Ascending aorta (tissue), 2 donors: ENCODE data around the gene DUSP22. TPM values are rescaled to one million over a fixed set of nuclear protein-coding genes. Genes with fewer than 3 reads are reported as not detected.
"Not testable (repeated sequence)": the region's sequence is repeated elsewhere in the genome, so short reads cannot be mapped to it uniquely, and the experiment has no call there.

Experiments
- DNase-seq, 2 donors: peaks; one replicate each; pipeline ENCODE4 v3.0.0-alpha.2; 2019; ENCODE audit warnings: low spot score in 2 of 2
- H3K27ac ChIP-seq, 2 donors: fragments of 200-600 bp; sonication (generic); one replicate each; pipeline ENCODE4 v1.5.1; 2016 to 2017; ENCODE audit warnings: mild to moderate bottlenecking in 1 of 2
- H3K27me3 ChIP-seq: fragments of 200-600 bp; sonication (generic); one replicate; pipeline ENCODE4 v1.5.1; 2017
- H3K36me3 ChIP-seq, 2 donors: fragments of 200-600 bp; sonication (generic); one replicate each; pipeline ENCODE4 v1.5.1; 2016
- H3K4me1 ChIP-seq, 2 donors: fragments of 200-600 bp; sonication (generic); one replicate each; pipeline ENCODE4 v1.5.1; 2016 to 2017; ENCODE audit warnings: mild to moderate bottlenecking in 1 of 2
- H3K4me3 ChIP-seq, 2 donors: fragments of 200-600 bp; sonication (generic); one replicate each; pipeline ENCODE4 v1.5.1; 2016 to 2017; ENCODE audit warnings: mild to moderate bottlenecking in 1 of 2
- H3K9me3 ChIP-seq, 2 donors: fragments of 200-600 bp; sonication (generic); one replicate each; pipeline ENCODE4 v1.5.1; 2016
- intact Hi-C: fragments of 100-400 bp; cut with DNase I; formaldehyde crosslinking; loops from one replicate; pipeline ENCODE4 v1.15.1; 2023
- total RNA-seq: library from RNA; depleted of rRNA; stranded (reverse); fragments of >200 nt; gene quantifications from one replicate; pipeline ENCODE4 v1.1.0, GENCODE V29; 2016
- TF ChIP-seq, protein P1 (sequence below), 3 experiments: fragments of 200-600 bp in 2 of 3; fragments of 450-650 bp in 1 of 3; sonication (generic) in 2 of 3; IDR thresholded peaks; one replicate each; pipeline ENCODE4 v1.5.1; 2016 to 2019; ENCODE audit warnings: antibody characterized with exemption in 3 of 3, mild to moderate bottlenecking in 1 of 3, moderate library complexity in 1 of 3

The DUSP22 gene
- total RNA-seq, 1 donor from 2014 or later = 216 TPM

DNA sequence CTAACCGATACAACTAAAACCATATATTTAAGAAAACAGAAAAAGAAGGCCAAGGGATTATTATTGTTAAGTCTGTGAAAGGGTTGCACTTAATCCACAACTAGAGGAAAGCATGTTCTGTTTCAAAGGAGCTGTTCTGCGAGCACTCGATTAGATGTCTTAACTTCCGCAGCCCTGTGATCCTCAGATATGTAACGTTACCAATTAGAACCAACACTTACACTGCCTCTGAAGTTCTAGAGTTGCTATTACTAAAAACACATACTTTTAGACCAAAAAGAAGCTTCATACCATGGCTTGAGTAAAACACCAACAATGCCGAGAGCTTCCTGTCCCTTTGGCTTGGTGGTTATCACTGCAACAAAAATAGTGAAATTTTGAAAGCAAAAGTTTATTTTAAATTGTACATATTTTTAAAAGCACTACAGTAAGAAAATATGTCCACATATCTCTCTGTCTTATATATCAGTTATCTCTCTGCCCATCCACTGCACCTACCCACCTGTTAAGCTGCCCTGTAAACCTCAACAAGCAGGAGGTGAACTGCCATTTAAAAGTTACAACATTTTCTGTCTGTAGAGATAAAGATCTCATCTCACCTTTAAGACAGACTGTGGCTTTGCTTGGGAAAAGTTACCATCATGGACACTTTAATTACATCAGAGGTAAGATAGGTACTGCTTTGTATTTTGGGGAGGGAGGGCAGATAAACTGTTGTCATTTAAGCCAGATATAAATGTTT, 7.1 kb upstream of the DUSP22 start:
- H3K27me3 ChIP-seq = no peaks in the 10 kb centered on the region
- DNase-seq = no peak

DNA sequence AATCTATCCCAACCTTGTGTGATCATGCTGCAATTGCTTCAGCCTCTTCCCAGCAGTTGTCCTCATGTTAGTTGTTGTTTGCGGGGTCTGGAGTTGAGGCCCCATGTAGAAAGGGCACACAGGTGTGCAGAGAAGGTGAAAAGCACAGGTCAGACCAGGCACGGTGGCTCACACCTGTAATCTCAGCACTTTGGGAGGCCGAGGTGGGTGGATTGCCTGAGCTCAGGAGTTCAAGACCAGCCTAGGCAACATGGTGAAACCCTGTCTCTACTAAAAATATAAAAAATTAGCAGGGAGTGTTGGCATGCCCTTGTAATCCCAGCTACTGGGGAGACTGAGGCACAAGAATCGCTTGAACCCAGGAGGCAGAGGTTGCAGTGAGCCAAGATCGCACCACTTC, 6.4 kb upstream of the DUSP22 start:
- H3K4me1 ChIP-seq, H3K4me3 ChIP-seq, H3K9me3 ChIP-seq, intact Hi-C loops, DNase-seq, H3K27me3 ChIP-seq, H3K36me3 ChIP-seq, H3K27ac ChIP-seq: not testable (repeated sequence)

More for the DNA sequence above, 7.1 kb upstream of the DUSP22 start:
- TF ChIP-seq, protein P1, sequence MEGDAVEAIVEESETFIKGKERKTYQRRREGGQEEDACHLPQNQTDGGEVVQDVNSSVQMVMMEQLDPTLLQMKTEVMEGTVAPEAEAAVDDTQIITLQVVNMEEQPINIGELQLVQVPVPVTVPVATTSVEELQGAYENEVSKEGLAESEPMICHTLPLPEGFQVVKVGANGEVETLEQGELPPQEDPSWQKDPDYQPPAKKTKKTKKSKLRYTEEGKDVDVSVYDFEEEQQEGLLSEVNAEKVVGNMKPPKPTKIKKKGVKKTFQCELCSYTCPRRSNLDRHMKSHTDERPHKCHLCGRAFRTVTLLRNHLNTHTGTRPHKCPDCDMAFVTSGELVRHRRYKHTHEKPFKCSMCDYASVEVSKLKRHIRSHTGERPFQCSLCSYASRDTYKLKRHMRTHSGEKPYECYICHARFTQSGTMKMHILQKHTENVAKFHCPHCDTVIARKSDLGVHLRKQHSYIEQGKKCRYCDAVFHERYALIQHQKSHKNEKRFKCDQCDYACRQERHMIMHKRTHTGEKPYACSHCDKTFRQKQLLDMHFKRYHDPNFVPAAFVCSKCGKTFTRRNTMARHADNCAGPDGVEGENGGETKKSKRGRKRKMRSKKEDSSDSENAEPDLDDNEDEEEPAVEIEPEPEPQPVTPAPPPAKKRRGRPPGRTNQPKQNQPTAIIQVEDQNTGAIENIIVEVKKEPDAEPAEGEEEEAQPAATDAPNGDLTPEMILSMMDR (IDR thresholded peaks at IDR 0.05) = no peak
- H3K9me3 ChIP-seq = no peaks in the 10 kb centered on the region
- no peak overlapping the region for H3K27ac ChIP-seq
- no peaks in the 10 kb centered on the region for H3K4me1 ChIP-seq
- intact Hi-C loops = no loop called here
- no peak overlapping the region for H3K4me3 ChIP-seq
- H3K36me3 ChIP-seq = no peaks in the 10 kb centered on the region

DNA sequence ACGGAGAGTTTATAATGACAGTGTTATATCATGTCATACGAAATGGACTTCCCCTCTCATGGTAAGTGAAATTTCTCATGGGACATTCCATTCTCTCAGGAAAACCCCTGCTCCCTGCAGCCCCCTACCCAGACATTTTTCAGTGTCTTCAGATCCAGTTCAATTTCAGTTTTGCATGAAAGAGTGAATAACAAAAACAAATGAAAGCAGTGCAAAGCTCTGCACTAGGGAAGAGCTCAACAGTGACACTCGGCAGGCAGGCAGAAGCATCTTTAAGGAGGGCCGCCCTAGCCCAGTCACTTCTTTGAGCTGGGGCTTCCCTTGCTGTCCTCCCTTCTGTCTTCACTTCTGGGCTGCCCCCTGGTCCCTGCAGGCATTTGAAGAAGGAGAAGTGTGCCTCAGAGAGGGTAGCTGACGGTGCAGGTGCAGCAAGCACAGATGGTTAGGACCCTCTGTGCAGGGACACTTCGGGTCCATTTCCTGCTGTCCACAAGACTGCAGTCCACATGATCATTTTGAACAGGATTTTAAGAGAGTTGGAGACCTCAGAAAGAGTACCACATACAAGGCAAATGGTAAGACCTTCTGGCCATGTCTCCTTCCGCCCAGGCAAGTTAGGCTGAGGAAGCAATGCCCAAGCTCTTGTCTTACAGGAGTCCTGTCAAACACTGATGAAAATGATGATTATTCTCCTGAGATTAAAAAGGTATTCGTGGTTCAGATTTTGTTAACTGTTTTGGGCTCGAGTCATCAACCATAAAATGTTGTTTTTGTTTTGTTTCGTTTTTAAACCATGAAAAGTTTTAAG, 5.4 kb upstream of the DUSP22 start:
- H3K36me3 ChIP-seq = no peaks in the 10 kb centered on the region
- H3K9me3 ChIP-seq = no peaks in the 10 kb centered on the region
- intact Hi-C loops = no loop called here
- peaks cover 0 to 4% of the 10 kb centered on the region in 2 donors for H3K4me1 ChIP-seq
- no peak for DNase-seq
- no peak overlapping the region for H3K27ac ChIP-seq
- H3K27me3 ChIP-seq = no peaks in the 10 kb centered on the region
- TF ChIP-seq, protein P1 (IDR thresholded peaks at IDR 0.05) = no peak
- no peak overlapping the region for H3K4me3 ChIP-seq

DNA sequence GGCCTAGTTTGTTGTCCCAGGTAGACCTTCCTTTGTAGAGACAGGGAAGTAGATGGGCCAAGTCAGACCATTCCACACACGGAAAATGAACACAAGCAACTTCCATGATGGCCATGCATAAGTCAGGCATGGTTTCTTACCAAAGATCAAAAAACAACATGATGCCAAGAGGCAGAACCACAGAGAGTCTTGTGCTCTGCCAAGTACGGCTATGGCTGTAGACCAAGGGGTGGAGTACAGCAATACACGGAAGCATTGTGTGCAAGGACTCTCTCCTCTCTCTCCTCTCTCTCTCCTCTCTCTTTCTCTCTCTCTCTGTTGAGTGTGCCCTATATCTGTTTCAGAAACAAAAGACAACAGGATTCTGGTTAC, 4.8 kb upstream of the DUSP22 start:
- no peak for DNase-seq
- Histone ChIP-seq H3K27me3 (no peaks in the 10 kb centered on the region), H3K4me3 (no peak overlapping the region), H3K4me1 (peaks cover 0 to 4% of the 10 kb centered on the region in 2 donors), H3K9me3 (no peaks in the 10 kb centered on the region), H3K36me3 (no peaks in the 10 kb centered on the region), H3K27ac (no peak overlapping the region)
- TF ChIP-seq, protein P1 (IDR thresholded peaks at IDR 0.05) = no peak
- intact Hi-C loops = no loop called here

DNA sequence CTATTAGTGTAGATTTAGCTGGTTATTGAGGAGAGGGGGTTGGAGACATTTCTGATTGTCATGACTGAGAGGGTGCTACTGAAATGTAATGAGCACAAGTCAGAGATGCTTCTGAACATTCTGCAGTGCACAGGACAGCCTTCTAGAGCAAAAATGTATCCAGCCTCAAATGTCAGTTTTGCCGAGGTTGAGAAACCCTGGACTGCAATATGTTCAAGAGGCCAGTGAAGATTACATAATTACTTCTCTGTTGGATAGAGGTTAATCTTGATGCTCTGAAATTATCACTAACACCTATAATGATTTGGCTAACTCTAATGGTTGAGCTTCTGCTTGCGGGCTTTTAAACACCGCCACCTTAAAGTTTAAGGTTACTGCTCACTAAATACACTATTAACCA, 3.4 kb upstream of the DUSP22 start:
- TF ChIP-seq, protein P1 (IDR thresholded peaks at IDR 0.05) = no peak
- Histone ChIP-seq H3K9me3 (no peaks in the 10 kb centered on the region), H3K27me3 (no peaks in the 10 kb centered on the region), H3K36me3 (no peaks in the 10 kb centered on the region), H3K27ac (no peak overlapping the region), H3K4me1 (peaks cover 0 to 4% of the 10 kb centered on the region in 2 donors), H3K4me3 (no peak overlapping the region)
- no peak for DNase-seq
- intact Hi-C loops = no loop called here
